Measurements from ENCODE around the gene PACRG.

The PACRG gene

DNA sequence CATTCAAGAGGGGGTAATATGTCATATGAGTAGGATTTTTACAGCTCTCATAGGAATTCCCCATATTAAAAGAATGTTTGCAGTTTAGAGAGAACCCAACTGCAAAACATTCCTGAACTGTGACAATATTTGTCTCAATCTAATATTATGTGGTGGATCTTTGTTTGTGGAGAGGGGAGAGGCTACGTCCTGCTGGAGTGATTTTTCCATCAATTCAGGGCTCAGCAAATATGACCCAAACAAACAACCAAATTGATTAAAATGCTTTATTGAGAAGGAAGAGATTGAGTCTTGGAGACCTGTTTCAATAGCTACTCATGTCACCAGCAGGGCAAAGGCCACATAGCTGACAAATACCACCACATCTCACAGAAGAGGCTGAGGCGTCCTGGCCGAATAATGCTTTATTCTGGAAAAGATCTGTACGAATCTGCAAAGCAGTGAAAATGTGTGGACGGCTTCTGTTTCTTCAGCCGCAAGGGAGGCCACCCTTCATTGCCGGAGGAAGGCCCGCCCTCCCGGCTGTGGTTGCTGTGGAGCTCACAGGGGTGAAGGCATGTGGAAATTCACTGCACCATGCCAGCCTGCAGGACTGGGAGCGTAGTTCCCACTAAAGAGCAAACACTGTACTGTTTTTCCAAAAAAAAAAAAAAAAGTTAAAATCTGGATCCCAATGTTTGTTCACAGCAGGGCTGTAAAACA lies 597.1 kb downstream of the PACRG start:
- no peak for DNase-seq

DNA sequence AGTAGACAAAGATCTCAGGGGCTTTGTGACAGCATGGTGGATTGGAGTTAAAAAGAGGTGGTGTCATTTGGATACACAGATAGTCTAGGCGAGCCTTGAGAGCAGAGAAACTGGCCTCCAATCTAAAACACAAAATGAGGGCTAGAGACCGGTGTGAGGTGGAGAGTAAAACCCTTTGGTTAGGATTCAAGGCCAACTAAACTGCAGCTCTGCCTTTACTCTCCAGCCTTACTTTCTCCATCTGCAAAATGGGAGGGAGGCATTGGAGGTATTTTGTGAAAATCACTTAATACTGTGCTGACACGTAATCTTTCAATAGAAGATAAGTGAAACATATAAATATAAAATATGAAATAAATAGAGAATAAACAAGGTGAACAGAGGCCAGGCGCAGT lies 597.6 kb downstream of the PACRG start:
- DNase-seq: no peak

DNA sequence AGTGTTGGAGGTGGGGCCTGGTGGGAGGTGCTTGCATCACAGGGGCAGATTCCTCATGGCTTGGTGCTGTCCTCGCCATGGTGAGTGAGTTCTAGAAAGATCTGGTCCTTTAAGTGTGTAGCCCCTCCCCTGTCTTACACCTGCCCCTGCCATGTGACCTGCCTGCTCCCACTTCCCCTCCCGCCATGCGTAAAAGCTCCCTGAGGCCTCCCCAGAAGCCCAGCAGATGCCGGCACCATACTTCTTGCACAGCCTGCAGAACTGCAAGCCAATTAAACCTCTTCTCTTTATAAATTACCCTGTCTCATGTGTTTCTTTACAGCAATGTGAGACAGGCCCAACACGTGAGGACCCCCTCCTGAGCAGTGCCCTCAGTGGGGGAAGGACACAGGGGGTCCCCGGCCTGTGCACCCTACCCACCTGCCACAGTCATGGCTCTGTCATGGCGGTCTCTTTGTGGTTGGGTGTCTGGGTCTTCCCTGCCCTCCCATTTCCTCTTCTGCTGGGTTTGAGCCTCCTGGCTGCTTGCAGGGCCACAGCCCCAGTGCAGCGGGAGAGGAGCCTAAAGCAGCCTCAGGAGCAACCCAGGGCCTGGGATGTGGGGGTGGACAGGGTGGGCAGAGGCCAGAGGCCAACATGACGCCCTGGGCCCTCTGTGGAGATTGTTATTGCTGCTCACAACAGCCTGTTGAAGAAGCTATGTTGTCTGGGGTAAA lies 599.5 kb downstream of the PACRG start:
- DNase-seq: no peak

DNA sequence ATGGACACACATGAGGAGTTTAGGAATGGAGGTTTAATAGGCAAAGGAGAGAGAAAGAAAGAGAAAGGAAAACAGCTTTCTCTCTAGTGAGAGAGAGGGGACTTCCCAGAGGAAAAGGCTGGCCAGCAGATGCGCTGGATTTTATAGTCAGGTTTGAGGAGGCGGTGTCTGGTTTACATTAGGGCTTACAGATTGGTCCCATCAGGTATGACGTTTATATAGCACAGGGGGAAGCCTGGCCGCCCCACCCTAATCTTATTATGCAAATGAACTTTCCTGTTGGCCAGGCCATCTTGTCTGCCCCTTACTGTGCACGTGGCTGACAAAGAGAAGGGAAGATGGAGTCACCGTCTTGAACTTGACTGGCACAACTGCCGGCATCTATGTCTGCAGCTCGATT lies 600.1 kb downstream of the PACRG start:
- no peak for DNase-seq

DNA sequence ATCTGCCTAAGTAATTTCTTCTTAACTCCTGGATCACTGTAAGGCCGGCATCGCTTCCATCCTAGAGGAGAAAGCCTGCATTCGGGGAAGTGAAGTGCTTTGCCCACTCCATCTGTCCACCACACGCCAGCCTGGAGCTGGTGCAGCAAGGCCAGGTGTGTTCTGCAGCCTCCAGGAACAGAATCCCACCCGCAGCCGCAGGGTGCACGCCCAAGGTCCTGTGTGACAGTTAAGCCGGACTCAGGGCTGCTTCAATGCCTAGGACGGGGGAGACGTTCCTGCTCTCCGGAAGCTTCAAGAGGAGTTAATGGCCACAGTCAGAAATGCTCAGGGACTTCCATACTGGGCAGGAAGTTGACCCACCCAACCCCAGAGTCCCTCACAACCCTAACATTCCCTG lies 600.6 kb downstream of the PACRG start:
- DNase-seq: no peak

DNA sequence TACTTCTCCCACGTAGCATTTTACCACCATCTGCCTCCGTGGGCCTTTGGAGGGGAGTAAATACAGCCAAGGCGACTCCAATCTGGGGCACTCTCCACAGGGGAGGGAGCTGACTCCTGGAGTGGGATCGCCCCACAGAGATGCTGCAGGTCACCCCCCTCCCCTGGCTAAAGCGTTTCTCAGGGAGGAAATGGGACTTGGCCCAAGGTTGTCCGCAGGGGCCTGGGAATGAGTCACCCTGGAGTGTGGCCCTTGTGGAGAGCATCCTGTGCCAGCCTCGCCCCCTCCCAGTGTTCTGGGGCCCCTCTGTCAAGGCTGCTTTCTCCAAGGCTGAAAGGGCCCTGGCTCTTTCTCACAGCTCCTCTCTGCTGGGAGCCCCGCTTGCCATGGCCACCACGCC lies 602.2 kb downstream of the PACRG start:
- no peak for DNase-seq

DNA sequence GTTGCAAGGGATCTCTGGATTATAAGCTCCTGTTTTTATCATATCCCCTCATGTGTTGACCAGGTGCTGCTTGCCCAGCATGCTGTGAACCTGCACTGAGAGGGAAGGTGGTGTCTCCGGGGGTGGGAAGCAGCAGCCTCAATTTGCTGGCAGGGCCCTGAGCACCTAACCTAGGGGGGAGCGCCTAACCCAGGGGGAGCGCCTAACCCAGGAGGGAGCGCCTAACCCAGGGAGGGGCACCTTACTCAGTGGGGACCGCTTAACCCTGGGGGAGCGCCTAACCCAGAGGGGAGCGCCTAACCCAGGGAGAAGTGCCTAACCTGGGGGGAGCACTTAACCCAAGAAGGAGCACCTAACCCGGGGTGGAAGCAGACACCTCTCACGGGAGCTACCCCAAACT lies 603.5 kb downstream of the PACRG start:
- DNase-seq: no peak

DNA sequence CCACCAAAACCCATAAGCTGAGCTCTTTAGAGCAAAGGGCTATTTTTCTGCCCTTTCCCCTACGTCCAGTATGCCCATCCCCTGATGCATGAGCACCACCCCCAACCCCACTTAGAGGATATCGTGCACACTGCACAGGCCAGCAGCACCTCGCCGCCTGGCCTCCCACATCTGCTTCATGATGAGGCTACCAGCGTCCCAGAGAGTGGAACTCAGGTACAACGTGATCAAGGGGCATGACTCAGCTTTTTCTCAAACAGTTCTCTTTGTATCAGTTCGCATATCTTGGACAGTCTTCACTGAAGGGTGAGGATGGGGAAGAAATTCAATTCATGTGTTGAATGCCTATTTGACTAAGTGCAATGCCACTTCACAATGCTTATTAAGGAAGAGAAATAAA lies 604.8 kb downstream of the PACRG start:
- DNase-seq: no peak

DNA sequence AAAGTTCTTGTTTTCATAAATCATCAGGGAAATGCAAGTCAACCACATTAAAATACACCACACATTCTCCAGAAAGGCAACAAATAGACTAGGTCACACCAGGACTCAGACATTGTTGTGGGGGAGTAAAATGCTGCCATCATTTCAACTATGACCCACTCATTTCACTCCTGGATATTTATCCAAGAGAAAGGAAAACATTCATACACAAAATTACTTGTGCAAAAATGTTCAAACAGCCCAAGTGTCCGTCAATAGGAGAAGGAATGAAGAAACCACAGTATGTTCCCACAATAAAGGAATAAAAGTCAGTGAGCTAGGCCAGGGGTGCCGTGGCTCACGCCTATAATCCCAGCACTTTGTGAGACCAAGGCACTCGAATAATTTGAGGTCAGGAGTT lies 605.3 kb downstream of the PACRG start:
- no peak for DNase-seq

DNA sequence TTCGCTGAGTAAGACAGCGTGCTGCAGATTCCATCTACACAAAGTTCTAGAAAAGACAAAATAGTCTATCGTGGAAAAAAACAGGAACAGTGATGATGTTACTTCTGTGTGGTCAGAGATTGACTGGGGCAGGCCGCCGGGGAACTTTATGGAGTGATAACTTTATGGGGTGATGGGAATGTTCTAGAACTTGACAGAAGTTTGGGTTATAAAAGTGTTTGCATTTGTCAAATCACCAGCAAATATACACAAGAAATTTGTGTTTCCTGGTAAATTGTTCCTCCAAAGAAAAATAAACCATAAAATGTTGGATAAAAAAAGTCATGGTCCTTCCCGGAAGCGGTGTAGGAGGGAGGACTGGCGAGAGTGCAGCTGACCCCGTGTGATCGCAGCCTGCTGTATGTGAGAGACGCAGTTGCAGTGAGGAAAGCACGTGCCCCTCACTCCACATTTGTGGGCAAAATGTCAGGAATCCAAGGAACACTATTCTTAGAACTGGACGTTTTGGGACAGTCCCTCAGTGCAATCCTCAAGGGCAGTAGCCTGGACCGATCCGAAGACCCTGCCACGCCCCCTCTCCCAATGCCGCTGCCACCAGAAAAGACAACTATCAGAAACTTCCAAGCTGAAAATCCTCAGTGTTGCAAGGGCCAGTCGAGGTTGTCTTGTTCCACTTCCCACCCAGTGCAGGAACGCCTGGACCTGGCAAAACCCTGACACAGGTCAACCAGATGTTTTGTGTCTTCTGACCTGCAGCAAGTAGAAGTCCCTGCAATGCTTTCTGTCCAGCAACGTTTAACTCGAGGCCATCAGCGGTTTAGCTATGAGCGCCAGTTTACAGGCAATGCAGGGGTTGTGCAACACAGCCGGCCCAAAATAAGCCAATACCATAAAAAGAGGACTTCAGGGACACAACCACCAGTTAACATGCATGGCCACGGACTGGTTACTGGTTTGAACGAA lies 606.2 kb downstream of the PACRG start:
- no peak for DNase-seq

DNA sequence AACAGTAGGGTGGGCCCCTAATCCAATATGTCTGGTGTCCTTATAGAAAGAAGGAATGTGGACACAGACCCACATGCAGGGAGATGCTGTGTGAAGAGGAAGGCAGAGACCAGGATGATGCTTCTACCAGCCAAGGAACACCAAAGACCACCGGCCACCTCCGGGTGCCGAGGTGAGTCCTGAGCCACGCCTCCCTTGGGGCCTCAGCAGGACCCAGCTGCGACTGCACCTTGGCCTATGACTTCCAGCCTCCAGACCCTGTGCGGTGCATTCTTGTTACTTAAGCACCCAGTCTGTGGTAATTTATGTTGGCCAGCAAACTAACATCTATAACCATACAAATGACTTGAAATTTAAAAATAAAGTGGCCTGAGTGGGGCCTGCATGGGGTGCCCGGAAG lies 607.3 kb downstream of the PACRG start:
- no peak for DNase-seq

DNA sequence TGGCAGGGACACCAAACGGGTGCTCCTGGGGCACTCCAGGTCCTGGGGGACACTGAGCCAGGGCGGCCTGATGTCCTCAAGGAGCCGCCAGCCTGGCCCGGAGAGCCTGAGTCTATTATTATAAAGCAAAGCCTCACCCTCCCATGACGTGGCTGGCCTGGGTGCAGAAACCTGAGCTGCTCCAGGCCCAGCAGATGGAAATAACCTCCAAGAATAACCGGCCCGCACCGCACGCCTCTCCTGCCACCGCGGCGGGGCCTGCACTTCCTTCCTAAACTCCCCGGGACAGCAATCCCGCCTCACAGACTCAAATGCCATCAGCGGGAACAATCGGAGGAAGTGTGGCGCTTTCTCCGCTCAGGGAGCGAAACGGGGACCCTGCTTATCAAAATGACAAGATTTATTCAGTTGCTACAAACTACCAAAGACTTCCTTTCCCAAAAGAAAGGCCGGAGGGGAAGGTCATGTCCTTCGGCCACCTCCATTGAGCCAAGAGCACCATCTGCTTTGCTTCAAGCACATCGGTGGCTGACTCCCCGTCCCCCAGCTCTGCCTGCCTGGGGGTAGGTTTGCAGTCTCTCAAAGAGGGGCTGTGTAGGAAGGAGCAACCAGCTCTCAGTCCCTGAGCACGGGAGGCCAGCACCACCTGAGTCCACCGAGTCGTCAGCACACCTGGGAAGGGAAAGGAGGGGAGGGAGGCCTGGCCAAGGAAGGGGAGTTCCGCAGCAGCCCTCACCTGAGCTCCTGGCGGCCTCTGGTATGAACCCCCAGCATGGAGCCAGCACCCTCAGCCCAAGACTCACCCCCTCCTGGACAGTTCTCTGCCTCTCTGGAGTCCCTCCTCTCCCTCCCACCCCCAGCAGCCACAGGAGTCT lies 608.1 kb downstream of the PACRG start:
- no peak for DNase-seq

DNA sequence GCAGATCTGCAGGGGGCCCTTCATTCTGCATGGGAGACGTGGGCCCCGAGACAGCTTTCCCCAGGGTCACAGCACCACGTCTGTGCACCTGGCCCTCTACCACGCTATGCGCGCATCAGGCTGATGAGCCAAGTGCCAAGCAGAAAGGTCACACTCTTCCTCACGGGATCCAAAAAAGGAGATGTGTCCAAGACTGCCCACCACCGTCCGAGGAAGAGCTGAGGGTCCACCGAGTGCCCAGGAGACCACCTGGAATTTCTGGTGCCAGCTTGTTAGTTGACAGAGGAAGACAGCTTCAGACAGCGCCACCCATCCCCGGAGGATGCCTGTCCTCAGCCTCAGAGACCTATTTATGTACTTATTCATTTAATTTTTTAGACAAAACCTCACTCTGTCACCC lies 609.2 kb downstream of the PACRG start:
- no peak for DNase-seq

DNA sequence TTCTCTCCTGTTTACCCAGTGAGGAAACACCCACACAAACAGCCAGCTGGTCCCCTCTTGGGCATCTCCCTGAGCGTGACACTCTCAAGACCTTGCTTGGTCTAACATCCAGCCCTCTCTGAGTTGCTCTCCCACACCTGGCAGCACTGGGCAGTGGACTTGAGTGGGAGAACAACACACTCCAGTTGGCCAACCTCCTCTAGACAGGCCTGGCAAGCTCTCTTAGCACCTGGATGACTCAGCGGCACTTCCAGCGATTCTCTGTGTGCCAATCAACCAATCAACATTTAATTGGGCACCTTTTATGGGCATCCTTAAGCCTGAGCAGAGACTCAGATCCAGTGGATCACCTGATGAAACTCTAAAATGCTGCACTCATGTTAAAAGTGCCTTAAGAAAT lies 610.2 kb downstream of the PACRG start:
- DNase-seq: no peak

DNA sequence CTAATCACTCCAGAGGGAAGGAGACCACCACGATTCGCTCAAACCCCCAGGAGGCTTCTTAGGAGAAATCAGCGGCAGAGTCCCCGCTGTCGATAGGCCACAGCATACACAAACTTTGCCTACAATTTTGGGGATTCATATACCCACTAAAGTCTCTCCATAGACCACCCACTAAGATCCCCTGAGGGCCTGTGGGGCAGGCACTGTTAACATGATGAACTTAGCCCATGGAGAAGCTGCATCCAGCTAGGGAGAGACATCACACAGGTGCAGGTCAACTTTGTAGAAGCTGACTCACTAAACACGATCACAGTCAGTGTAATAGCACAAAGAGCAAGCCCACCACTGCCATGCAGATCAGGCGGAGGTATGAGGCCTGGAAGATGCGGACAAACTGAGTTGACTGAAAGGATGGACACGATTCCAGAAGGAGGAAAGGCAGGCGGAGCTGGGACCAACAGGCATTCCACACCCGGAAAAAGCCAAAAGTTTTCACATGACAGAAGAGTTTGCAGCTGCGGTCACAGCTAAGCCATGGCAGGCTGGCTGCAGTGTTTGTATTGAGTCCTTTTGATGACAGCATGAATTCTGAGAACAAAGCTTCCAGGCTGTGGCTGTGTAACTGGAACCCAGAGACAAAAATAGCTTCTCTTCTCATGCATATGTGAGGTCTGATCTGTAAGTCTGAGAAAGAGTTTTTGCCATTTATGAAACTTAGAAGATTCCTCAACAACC lies 611.1 kb downstream of the PACRG start:
- DNase-seq: no peak

DNA sequence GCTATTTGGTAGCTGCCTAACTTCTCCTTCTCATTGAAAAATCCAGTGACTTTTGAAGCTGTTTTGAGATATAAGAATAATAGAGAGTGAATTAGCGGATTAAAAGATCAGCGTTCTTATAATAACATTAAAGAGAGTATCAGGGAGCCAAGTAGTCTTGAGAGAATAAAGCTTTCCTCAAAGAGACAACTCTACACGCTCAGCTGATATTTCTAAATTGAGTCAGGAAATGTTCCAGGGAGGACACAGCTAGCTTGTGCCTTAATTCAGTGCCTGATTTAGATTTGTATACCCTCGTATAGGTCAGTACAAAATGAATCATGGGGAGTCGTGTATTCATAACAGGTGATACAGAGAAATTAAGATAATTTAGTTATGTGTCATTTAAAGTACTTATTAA lies 611.7 kb downstream of the PACRG start:
- DNase-seq: no peak

DNA sequence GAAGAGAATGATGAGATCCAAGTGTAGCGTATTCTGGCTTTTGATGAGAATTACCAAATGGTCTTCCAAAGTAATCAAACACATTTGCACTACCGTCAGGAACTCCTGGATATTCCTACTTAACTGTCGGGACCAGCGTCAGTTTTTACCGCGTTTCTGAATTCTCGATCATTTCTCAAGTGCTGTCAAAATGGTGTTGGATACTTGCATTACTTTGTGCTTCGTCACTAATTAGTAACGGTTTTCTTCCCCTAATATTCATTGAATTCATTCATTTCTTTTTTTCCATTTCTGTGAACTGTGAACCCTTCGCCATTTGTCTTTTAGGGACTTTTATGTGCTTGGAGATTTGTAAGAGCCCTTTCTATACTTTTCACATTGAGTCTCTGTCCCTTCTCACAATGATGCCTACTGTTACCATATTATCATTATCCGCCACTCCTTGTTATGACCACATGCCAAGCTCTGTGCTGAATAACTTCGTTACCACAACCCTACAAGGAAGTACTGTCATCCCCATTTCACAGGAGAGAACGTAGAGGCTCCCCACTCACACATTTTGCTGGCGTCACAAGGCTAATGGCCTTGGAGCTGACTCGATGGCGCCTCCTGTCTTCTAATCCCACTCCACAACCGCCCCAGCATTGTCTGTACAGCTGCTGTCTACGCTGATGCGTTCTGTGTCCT lies 612.6 kb downstream of the PACRG start:
- no peak for DNase-seq

DNA sequence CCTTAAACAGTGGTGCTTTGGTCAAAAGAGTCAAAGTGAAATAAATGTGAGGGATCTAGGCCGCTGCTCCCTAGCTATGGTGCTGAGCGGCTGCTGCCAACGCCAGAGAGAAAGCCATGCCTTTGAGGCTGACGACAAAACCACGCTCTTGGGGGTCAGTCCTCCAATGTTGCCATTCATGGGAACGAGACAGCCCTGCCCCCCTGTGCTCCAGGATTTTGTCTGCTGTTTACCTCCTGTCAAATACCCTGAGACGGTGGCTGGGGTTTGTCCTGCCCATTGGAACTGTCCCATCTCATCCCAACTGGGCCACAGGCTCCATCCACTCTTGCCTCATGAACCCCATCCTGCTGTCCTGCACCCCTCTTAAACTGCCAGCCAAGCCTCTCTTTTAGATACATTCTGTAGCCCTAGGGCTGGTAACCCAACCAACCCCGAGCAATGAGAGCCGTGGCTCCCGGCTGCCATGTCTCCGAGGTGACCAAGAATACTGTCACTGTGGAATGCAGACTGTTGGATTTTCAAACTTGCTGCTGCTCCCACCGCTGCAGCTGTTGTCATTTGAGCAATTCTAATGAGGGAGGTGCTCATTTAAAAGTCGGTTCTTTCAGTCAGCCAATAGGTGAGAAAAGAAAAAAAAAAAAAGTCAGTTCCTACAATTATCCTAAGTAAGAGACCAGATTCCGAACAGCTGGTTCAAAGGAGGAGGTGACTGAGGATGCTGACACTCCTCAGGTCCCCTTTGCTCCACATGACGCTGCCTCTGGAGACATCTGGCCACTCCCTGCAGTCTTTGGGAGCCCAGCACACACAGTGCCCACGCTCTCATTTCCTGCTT lies 613.7 kb downstream of the PACRG start:
- no peak for DNase-seq

DNA sequence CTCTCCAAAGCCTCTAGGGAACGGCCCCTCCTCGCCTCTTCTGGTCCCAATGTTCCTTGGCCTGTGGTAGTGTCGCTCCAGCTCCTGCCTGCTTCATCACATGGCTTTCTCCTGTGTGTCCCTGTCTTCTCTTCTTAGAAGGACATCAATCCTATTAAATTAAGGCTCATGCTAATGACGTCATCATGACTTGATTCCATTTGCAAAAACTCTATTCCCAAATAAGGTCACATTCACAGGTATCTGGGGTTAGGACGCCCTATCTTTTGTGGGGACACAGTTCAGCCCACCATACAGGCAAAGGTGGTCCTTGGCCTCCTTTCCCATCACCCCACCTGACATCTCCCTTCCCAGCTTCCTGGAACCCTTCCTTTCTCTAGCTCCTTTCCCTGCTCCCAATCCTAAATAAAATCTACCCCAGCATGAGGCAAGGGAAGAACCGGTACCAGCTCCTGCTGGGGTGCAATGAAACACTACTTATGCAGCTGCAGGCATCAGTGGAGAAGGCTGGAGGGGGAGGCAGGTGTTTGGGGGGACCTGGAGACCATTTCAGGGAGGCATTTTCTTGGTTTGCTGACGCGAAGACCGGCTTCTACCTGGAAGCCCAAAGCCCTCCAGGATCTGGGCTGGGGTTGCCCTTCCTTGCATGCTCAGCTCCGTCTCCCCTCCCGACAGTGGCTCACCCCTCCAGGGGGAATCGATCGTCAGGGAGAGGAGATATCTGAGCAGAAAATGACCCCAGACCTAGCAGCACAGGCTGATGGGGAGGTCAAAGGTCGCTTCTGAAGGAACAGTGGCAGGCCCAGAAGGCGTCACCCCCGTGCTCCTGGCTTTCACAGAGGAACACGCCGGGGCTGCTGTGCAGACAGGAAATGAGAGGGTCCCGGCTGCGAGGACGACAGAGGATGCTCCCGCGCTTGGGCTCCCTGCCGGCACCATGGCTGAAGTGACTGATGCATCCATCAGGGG lies 615.1 kb downstream of the PACRG start:
- no peak for DNase-seq

All from HCEC 1CT (cell line).